Transverse colon (tissue), 4 donors: ENCODE results near the gene CST4. TPM values are rescaled to one million over a fixed set of nuclear protein-coding genes. Genes with fewer than 3 reads are reported as not detected.

Experiments used
- DNase-seq: peaks from one replicate; pipeline ENCODE4 v3.0.0-alpha.2; 2019
- H3K27ac ChIP-seq, 4 donors: fragments of 200-600 bp; sonication (generic); 2 replicates each; pipeline ENCODE4 v1.5.1; 2016 to 2018; ENCODE audit warnings: inconsistent platforms in 4 of 4
- H3K27me3 ChIP-seq: fragments of 200-600 bp; sonication (generic); 2 replicates; pipeline ENCODE4 v1.5.1; 2017; ENCODE audit warnings: inconsistent platforms
- H3K36me3 ChIP-seq, 4 donors: fragments of 200-600 bp; sonication (generic); 2 replicates each; pipeline ENCODE4 v1.5.1; 2017 to 2019; ENCODE audit warnings: inconsistent platforms in 4 of 4
- H3K4me1 ChIP-seq, 4 donors: fragments of 200-600 bp; sonication (generic); 2 replicates each; pipeline ENCODE4 v1.5.1; 2017 to 2020; ENCODE audit warnings: inconsistent platforms in 4 of 4
- H3K4me3 ChIP-seq, 4 donors: fragments of 200-600 bp; sonication (generic); 1 replicate in 1 of 4; 2 replicates in 3 of 4; pipeline versions ENCODE4 v1.5.1 to v1.6.1; 2017 to 2019; ENCODE audit warnings: inconsistent platforms in 4 of 4
- H3K9me3 ChIP-seq, 2 donors: fragments of 200-600 bp; sonication (generic); 2 replicates each; pipeline ENCODE4 v1.5.1; 2017 to 2019; ENCODE audit warnings: inconsistent platforms in 2 of 2
- EP300 ChIP-seq: sonication (generic); formaldehyde crosslinking; IDR thresholded peaks from one replicate; pipeline ENCODE4 v1.6.1; 2017; ENCODE audit warnings: antibody characterized with exemption, low read depth
- POLR2A ChIP-seq: fragments of 450-650 bp; IDR thresholded peaks from one replicate; pipeline ENCODE4 v1.6.1; 2016; ENCODE audit warnings: antibody characterized with exemption, mild to moderate bottlenecking, moderate library complexity
- POLR2AphosphoS5 ChIP-seq, 3 donors: sonication (generic); formaldehyde crosslinking; IDR thresholded peaks; one replicate each; pipeline ENCODE4 v1.6.1; 2016; ENCODE audit warnings: antibody characterized with exemption in 3 of 3
- WGBS, 2 donors: methylation state at CpG; one replicate each; pipeline ENCODE4 v1.1.5; 2018; ENCODE audit warnings: low coverage in 1 of 2; 5-methylcytosine and 5-hydroxymethylcytosine counted together
- in situ Hi-C, 4 donors: fragments of 200-750 bp; cut with MboI; loops; one replicate each; pipeline versions ENCODE4 v1.15.0 to v1.15.1; 2017; ENCODE audit warnings: low sequenced_read_pairs in 3 of 4, low pct_ligation_motif_present in 1 of 4, low pct_unique_long_range_greater_than_20kb in 1 of 4
- intact Hi-C: fragments of 100-400 bp; cut with DNase I; formaldehyde crosslinking; loops from one replicate; pipeline ENCODE4 v1.15.1; 2023; ENCODE audit warnings: low total_unique reads
- total RNA-seq, 4 donors: library from RNA; depleted of rRNA; stranded (reverse); fragments of >200 nt; gene quantifications; one replicate each; pipeline ENCODE4 v1.1.0, GENCODE V29; 2016
- TF ChIP-seq, protein P1 (sequence below), 5 experiments: fragments of 200-600 bp in 3 of 5; fragments of 450-650 bp in 2 of 5; sonication (generic) in 3 of 5; IDR thresholded peaks; 1 replicate in 2 of 5; 2 replicates in 3 of 5; pipeline ENCODE4 v1.5.1; 2016 to 2017; ENCODE audit warnings: antibody characterized with exemption in 5 of 5, inconsistent platforms in 3 of 5, mild to moderate bottlenecking in 2 of 5, moderate library complexity in 1 of 5

The CST4 gene
- total RNA-seq, 4 donors from 2014 or later, result not detected

DNA sequence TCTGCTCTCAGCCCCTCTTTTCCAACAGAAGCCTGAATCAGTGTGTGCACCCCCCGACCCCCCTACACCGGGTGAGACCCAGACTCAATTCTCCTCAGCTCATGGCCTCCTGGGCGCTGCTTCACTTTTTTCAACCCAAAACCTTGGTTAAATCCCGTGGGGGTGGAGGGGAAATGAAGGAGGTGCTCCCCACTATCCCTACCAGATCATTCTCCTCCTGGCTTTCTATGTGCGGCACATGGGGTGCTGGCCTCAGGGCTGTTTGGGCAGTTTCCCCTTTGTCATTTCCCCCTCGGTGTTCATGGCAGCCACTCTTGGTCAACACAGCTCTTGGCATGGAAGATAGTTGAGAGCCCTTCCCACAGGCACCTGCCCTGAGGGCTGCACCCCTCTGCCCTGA lies 4.6 kb downstream of the CST4 start:
- intact Hi-C loops, result no loop called here
- no peak for DNase-seq
- in situ Hi-C loops, result no loop called here
- no peaks in the 10 kb centered on the region for H3K27me3 ChIP-seq
- no peaks in the 10 kb centered on the region for H3K4me1 ChIP-seq
- TF ChIP-seq POLR2A, result no peak
- no peak for TF ChIP-seq EP300
- H3K27ac ChIP-seq, result no peak overlapping the region
- no peaks in the 10 kb centered on the region for H3K36me3 ChIP-seq
- WGBS, 2 donors, result 78% methylated on average over 6 of the region's 6 CpGs; no CpG with 5 or more reads in 1 of the 2 donors
- H3K9me3 ChIP-seq, result no peaks in the 10 kb centered on the region
- H3K4me3 ChIP-seq, result no peak overlapping the region

DNA sequence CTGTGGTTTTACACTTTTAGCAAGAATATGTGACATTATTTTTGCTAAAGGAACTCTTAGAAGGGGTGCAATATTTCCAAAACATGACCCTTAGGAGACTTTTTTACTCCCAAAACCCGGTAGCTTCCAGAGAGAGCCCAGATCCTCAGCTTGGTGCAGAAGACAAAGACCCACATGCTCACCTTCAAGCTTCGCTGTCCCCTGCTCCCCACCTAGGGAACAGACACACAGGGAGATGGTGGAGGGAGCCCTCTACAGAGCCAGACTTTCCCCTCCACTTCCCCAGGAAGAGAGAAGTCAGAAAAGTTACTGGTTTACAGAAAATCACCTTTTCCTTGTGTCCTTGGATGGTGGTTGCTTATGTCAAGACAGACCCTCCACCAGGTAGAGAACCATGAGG lies 5.0 kb downstream of the CST4 start:
- no peak for DNase-seq
- Histone ChIP-seq H3K27ac (no peak overlapping the region), H3K4me3 (no peak overlapping the region), H3K9me3 (no peaks in the 10 kb centered on the region), H3K4me1 (no peaks in the 10 kb centered on the region), H3K36me3 (no peaks in the 10 kb centered on the region), H3K27me3 (no peaks in the 10 kb centered on the region)
- WGBS, 2 donors, result 75% methylated on average over 2 of the region's 2 CpGs; no CpG with 5 or more reads in 1 of the 2 donors
- TF ChIP-seq POLR2AphosphoS5 (IDR thresholded peaks at IDR 0.05), result no peak
- intact Hi-C loops (no loop called here), in situ Hi-C loops (no loop called here)

DNA sequence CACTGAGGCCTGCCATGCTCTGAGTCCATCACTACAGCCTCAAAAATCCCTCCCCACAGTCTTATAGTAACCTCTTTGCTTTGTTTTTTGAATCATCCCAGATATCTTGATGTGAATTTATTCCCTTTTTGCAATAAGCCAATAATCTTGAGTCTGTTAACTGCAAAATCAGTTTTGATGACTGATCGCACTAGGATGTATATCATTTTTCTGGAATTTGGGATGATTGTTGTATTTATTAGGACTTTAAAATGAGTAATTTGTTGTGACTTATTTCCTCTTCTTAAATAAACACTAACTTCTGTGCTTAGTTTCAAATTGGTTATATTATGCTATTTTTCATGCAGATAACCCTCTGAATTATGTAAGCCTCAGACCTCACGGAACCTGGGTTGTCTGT lies 5.6 kb downstream of the CST4 start:
- Histone ChIP-seq H3K9me3 (no peaks in the 10 kb centered on the region), H3K36me3 (no peaks in the 10 kb centered on the region), H3K4me3 (no peak overlapping the region), H3K27me3 (no peaks in the 10 kb centered on the region), H3K4me1 (no peaks in the 10 kb centered on the region), H3K27ac (no peak overlapping the region)
- 86 to 89% methylated on average over 2 of the region's 2 CpGs for WGBS, 2 donors
- no peak for DNase-seq
- in situ Hi-C loops, result no loop called here
- intact Hi-C loops, result no loop called here
- TF ChIP-seq EP300, result no peak
- no peak for TF ChIP-seq POLR2A
- TF ChIP-seq, protein P1, sequence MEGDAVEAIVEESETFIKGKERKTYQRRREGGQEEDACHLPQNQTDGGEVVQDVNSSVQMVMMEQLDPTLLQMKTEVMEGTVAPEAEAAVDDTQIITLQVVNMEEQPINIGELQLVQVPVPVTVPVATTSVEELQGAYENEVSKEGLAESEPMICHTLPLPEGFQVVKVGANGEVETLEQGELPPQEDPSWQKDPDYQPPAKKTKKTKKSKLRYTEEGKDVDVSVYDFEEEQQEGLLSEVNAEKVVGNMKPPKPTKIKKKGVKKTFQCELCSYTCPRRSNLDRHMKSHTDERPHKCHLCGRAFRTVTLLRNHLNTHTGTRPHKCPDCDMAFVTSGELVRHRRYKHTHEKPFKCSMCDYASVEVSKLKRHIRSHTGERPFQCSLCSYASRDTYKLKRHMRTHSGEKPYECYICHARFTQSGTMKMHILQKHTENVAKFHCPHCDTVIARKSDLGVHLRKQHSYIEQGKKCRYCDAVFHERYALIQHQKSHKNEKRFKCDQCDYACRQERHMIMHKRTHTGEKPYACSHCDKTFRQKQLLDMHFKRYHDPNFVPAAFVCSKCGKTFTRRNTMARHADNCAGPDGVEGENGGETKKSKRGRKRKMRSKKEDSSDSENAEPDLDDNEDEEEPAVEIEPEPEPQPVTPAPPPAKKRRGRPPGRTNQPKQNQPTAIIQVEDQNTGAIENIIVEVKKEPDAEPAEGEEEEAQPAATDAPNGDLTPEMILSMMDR (IDR thresholded peaks at IDR 0.05), result no peak
- TF ChIP-seq POLR2AphosphoS5 (IDR thresholded peaks at IDR 0.05), result no peak

DNA sequence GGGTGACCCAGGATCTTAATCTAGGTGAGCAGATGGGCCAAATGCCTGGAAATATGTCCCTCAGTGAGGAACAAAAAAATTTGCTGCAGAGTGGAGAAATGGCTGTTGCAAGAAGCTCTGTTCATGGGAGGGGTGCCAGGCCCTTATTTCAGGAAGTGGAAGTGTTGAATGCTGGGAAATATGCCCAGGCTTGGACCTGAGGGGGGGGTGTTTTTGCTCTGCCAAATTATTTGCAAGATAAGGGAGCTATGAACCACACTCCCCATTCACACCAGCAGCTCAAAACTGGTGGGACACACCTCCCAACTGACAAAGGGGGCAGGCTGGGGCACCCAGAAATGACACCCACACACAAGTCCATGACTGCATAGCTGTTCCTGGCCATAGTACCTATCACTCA lies 8.7 kb downstream of the CST4 start:
- H3K36me3 ChIP-seq, result no peaks in the 10 kb centered on the region
- H3K4me1 ChIP-seq, result no peaks in the 10 kb centered on the region
- H3K27me3 ChIP-seq, result no peaks in the 10 kb centered on the region
- no peak overlapping the region for H3K4me3 ChIP-seq
- DNase-seq, result no peak
- intact Hi-C loops (no loop called here), in situ Hi-C loops (no loop called here)
- H3K27ac ChIP-seq, result no peak overlapping the region
- H3K9me3 ChIP-seq, result no peaks in the 10 kb centered on the region
- TF ChIP-seq, protein P1 (IDR thresholded peaks at IDR 0.05), result no peak
- TF ChIP-seq POLR2A (no peak), POLR2AphosphoS5 (IDR thresholded peaks at IDR 0.05) (no peak), EP300 (no peak)

DNA sequence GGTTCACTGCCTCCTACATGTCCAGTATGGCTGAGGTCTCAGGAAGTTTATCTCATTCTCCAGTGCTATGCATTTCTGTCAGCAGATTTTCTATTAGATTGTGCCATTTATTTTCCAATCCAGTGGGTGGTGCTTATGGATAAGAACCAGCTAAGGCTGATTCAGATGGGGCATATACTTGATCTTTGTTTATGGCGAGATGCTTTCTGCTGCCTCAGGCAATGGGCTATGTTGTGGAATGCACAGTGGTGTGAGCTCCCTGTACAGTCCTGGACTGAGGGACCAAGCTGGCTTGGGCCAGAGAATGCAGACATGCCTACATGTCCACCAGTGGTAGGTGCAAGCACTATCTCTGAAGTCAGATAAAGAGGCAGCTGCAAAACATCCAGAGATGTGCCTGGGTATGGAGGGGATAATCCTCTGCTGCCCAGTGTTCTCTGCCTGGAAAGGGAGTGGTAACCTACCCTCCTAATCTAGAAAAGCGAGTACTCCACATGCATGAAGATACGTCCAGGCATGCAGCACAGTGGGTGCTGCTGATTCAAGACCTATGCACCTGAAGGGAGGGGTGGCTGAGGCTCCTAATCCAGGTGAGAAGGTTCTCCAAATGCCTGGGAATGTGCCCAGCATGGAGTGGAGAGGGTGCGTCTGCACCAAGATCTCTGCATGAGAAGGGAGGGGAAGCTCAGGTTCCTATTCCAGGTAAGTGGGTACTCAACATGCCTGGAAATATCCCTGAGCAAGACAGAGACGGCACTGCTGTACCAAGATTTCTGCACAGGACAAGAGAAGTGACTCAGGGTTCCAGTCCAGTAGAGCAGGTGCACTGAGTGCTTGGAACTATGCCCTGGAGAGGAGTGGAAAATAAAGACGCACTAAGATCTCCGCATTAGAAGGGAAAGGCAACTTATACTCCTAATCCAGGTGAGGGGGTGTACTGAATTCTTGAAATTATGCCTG lies 9.4 kb downstream of the CST4 start:
- Histone ChIP-seq H3K36me3 (no peaks in the 10 kb centered on the region), H3K4me1 (no peaks in the 10 kb centered on the region), H3K4me3 (no peak overlapping the region), H3K9me3 (no peaks in the 10 kb centered on the region), H3K27me3 (no peaks in the 10 kb centered on the region), H3K27ac (no peak overlapping the region)
- TF ChIP-seq EP300 (no peak), POLR2A (no peak), POLR2AphosphoS5 (IDR thresholded peaks at IDR 0.05) (no peak)
- TF ChIP-seq, protein P1 (IDR thresholded peaks at IDR 0.05), result no peak
- 80 to 89% methylated on average over 1 to 7 of the region's 7 CpGs for WGBS, 2 donors
- intact Hi-C loops (no loop called here), in situ Hi-C loops (no loop called here)
- DNase-seq, result no peak
